ENCODE results near the gene TTC28. TPM values are rescaled to one million over a fixed set of nuclear protein-coding genes. Genes with fewer than 3 reads are reported as not detected.
A peak's percentile ranks its signal among the peaks of the same experiment; 100 is the strongest.

The TTC28 gene
- total and polyA plus RNA-seq, 12 donors, result 2.1 to 27.7 (median 20.4) TPM

DNA sequence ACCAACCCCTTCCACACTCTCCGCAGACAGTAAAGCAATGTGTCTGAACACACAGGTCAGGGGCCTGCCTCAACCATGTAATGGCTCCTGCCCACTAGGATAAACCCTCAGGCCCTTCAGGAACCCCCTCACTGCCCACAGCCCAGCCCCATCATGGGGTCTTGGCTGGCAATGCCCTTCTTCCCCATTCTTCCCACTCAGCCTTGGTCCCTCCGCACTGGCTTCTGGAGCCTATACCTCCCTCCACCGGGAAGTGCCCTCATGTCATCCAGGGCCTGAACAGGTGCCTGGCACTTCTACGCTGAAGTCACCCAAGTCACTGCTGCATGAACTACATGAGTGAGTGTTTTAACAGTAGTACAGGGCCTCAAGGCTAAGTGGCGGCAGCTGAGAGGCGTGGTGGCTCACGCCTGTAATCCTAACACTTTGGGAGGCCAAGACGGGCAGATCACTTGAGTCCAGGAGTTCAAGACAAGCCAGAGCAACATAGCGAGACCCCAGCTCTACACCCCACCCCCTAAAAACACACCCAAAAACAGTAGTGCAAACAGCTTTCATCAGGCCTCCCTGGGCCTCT is 685.8 kb downstream of the TTC28 start:
- ATAC-seq, result no peak
- intact Hi-C loops (cut with DNase I), result loop anchor here in 4 of 10 donors (5.0 kb wide), 2 partner anchors 77 to 107 kb away; partner anchors contain the start of gene PITPNB (in 3 of the 4)
- TF ChIP-seq, protein P1, sequence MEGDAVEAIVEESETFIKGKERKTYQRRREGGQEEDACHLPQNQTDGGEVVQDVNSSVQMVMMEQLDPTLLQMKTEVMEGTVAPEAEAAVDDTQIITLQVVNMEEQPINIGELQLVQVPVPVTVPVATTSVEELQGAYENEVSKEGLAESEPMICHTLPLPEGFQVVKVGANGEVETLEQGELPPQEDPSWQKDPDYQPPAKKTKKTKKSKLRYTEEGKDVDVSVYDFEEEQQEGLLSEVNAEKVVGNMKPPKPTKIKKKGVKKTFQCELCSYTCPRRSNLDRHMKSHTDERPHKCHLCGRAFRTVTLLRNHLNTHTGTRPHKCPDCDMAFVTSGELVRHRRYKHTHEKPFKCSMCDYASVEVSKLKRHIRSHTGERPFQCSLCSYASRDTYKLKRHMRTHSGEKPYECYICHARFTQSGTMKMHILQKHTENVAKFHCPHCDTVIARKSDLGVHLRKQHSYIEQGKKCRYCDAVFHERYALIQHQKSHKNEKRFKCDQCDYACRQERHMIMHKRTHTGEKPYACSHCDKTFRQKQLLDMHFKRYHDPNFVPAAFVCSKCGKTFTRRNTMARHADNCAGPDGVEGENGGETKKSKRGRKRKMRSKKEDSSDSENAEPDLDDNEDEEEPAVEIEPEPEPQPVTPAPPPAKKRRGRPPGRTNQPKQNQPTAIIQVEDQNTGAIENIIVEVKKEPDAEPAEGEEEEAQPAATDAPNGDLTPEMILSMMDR (IDR thresholded peaks at IDR 0.05), result no peak
- Histone ChIP-seq H3K4me1 (peaks cover 0 to 30% (median 17%) of the 10 kb centered on the region in 9 donors), H3K9me3 (no peaks in the 10 kb centered on the region), H3K27ac (no peak overlapping the region), H3K36me3 (peaks cover 0 to 93% (median 30%) of the 10 kb centered on the region in 9 donors), H3K27me3 (no peaks in the 10 kb centered on the region), H3K4me3 (no peak overlapping the region)
- DNase-seq, result no peak
- 95 to 96% methylated on average over 9 of the region's 9 CpGs for WGBS, 2 donors

DNA sequence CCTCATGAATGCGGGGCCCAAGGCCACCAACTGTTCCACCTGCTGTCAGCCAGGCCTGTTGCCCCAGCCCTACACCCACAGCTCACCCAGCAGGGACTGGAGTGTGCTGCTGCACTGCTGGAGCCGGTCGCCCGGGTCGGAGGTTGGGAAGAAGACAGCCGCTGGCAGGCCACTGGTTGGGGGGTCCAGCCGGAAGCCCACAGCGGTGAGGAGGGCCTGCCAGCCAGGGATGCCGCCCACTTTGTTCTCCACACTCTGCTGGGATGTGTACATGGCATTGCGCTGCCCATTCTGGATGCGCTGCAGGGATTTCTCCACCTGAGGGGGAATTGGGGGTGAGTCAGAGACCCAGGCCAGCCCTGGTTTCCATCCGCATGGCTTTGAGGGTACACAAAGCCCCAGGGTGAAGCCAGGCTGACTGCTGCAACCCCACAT is 686.4 kb downstream of the TTC28 start:
- TF ChIP-seq, protein P1 (IDR thresholded peaks at IDR 0.05), result no peak
- H3K4me1 ChIP-seq, result peaks cover 0 to 30% (median 17%) of the 10 kb centered on the region in 9 donors
- H3K36me3 ChIP-seq, result peaks cover 0 to 92% (median 24%) of the 10 kb centered on the region in 9 donors
- H3K9me3 ChIP-seq, result no peaks in the 10 kb centered on the region
- no peak overlapping the region for H3K4me3 ChIP-seq
- intact Hi-C loops (cut with DNase I), result loop anchor here in 4 of 10 donors (5.0 kb wide), 2 partner anchors 76 to 106 kb away; partner anchors contain the start of gene PITPNB (in 3 of the 4)
- 97 to 98% methylated on average over 12 of the region's 12 CpGs for WGBS, 2 donors
- DNase-seq (no peak), ATAC-seq (no peak)
- no peak overlapping the region for H3K27ac ChIP-seq
- H3K27me3 ChIP-seq, result no peaks in the 10 kb centered on the region

DNA sequence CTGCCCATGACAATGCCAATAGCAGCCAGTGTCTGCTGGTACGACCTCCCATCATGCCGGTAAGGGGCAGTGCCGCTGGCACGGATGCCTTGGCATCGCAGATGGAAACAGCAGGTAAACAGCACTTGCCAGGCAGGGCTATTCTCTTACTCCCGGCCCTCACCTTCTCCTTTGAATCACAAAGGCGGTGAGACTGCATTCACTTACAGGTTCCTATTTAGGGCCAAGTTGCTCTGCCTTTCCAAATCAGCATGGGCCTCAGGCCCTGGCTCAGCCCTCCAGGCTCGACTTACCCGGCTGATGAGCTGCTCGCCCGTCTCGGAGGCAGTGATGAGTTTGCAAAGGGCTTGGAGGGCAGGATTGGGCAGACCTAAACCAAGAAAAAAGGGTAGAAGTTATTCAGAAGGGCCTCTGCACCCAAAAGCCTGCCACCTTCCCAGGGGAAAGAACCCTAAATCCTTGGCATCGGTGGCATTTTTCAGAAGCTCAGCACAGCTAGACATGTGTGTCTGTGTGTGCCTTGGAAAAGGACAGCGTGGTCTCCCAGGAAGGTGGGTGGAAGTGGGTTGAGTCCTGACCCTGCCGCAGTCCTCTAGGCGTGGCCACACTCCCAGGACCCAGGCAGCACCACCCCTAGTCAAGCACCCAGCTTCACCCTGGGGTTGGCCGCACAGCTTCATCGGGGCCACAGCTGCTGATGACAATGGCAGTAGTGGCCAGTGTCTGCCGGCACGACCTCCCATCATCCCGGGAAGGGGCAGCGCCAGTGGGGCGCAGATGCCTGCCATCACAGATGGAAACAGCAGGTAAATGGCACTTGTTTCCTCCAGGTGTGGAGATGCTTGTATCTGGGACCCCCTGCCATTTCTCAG is 687.1 kb downstream of the TTC28 start:
- no peak for ATAC-seq
- intact Hi-C loops (cut with DNase I), result loop anchor here in 4 of 10 donors (5.0 kb wide), 2 partner anchors 75 to 105 kb away; partner anchors contain the start of gene PITPNB (in 3 of the 4)
- peak overlapping the region in 1 of 10 donors; percentile 41 for H3K27ac ChIP-seq

More for the DNA sequence above, 687.1 kb downstream of the TTC28 start:
- Histone ChIP-seq H3K36me3 (peaks cover 0 to 92% (median 20%) of the 10 kb centered on the region in 9 donors), H3K27me3 (no peaks in the 10 kb centered on the region), H3K4me1 (peaks cover 0 to 30% (median 17%) of the 10 kb centered on the region in 9 donors), H3K9me3 (no peaks in the 10 kb centered on the region), H3K4me3 (no peak overlapping the region)
- TF ChIP-seq, protein P1 (IDR thresholded peaks at IDR 0.05), result no peak
- DNase-seq, result no peak
- WGBS, 2 donors, result 93 to 96% methylated on average over 23 of the region's 23 CpGs
